GM21515 (cell line): Measurements from ENCODE around the gene VTA1.

ENCODE experiments used
- ATAC-seq: cut with Tn5 transposase; IDR thresholded peaks from one replicate; pipeline ENCODE4 v1.9.1; 2021; ENCODE audit not compliant: unreplicated experiment

Gene VTA1

GRCh38 chr6:142260748-142261147 is 113.7 kb downstream of the VTA1 start:
- ATAC-seq = no peak

DNA sequence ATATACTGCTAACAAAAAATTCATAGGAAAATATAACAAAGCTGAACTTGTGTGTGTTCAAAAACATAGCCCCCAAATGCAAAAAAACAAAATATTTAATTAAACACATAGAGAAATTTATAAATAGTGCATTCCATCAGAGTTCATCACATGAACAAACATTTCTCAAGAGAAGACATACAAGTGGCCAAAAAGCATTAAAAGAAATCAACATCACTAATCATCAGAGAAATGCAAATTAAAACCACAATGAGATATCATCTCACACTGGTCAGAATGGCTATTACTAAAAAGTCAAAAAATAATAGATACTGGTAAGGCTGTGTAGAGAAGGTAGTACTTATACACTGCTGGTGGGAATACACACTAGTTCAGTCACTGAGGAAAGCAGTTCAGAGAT is 115.2 kb downstream of the VTA1 start:
- ATAC-seq = no peak

GRCh38 chr6:142265476-142265875 is 118.4 kb downstream of the VTA1 start:
- no peak for ATAC-seq

GRCh38 chr6:142266060-142266459 is 119.0 kb downstream of the VTA1 start:
- no peak for ATAC-seq

- ATAC-seq = no peak
Observed at GRCh38 chr6:142271476-142271875, 124.4 kb downstream of the VTA1 start.
